ENCODE measurements around the gene MS4A6E.

The MS4A6E gene

DNA sequence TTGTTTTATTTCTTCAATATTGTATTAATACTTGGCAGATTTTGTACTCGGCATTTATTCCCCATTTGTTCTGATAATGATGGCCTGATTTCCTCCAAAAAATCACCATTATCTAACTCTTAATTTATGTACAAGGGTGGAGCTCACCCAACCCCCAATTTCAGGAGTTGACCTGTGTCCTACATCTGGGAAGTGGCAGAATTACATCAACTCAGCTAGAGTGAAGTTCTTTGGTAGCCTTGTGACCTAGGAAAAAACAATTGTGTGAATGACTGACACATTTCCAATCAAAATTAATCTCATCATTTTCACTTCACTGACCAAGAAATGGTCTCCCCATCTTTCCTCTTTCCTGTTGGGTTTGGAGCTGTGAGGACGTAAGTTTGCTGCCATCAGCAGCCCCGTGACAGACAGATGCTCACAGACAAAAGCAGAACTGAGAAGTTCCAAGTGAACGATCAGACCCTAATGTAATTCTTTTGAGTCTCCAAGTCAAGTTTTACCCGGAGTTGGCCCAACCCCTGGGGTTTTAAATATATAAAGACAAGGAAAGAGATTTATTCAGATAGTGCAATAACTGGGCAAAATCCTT lies 16.6 kb upstream of the MS4A6E start:
- TF ChIP-seq CTCF (IDR thresholded peaks at IDR 0.05; ENCODE audit: insufficient read depth, low read length, poor library complexity, severe bottlenecking) = no peak
- H3K4me3 ChIP-seq (replicated peaks; ENCODE audit: low read depth, low read length) = no peak overlapping the region
- H3K36me3 ChIP-seq (ENCODE audit: control insufficient read depth, insufficient read depth, low read length) = no peaks in the 10 kb centered on the region
- H3K27me3 ChIP-seq (replicated peaks; ENCODE audit: control insufficient read depth, insufficient read depth, low read length) = no peaks in the 10 kb centered on the region
- DNase-seq (ENCODE audit: extremely low read depth, insufficient read length) = no peak

- H3K4me3 ChIP-seq (replicated peaks; ENCODE audit: low read depth, low read length) = no peak overlapping the region
- no peaks in the 10 kb centered on the region for H3K27me3 ChIP-seq (replicated peaks; ENCODE audit: control insufficient read depth, insufficient read depth, low read length)
- no peak for TF ChIP-seq CTCF (IDR thresholded peaks at IDR 0.05; ENCODE audit: insufficient read depth, low read length, poor library complexity, severe bottlenecking)
- DNase-seq (ENCODE audit: extremely low read depth, insufficient read length) = no peak
- no peaks in the 10 kb centered on the region for H3K36me3 ChIP-seq (ENCODE audit: control insufficient read depth, insufficient read depth, low read length)
Measured at GRCh38 chr11:60314635-60315321, 12.3 kb upstream of the MS4A6E start.

DNA sequence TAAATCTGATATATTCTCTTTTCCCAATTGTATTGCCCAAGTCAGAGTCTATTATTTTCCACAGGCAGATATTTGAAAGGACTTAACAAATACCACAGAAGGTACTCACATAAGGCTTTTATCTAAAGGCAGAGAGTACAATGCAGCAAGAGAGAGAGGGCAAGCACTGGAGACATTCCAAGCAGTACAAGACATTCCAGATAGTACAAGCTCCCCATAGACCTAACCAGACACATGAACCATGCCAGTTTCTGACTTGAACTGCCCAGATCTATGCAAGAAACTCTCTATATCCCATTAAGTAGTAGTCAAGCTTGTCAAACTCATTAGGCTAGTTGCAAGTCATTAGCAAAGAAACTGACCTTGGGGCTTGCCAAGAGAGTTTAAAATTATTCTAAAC lies 11.2 kb upstream of the MS4A6E start:
- H3K4me3 ChIP-seq (replicated peaks; ENCODE audit: low read depth, low read length) = no peak overlapping the region
- no peak for DNase-seq (ENCODE audit: extremely low read depth, insufficient read length)
- TF ChIP-seq CTCF (IDR thresholded peaks at IDR 0.05; ENCODE audit: insufficient read depth, low read length, poor library complexity, severe bottlenecking) = no peak
- no peaks in the 10 kb centered on the region for H3K27me3 ChIP-seq (replicated peaks; ENCODE audit: control insufficient read depth, insufficient read depth, low read length)
- H3K36me3 ChIP-seq (ENCODE audit: control insufficient read depth, insufficient read depth, low read length) = no peaks in the 10 kb centered on the region

GRCh38 chr11:60316317-60316716 lies 10.7 kb upstream of the MS4A6E start:
- TF ChIP-seq CTCF (IDR thresholded peaks at IDR 0.05; ENCODE audit: insufficient read depth, low read length, poor library complexity, severe bottlenecking) = no peak
- Histone ChIP-seq H3K27me3 (replicated peaks; ENCODE audit: control insufficient read depth, insufficient read depth, low read length) (no peaks in the 10 kb centered on the region), H3K4me3 (replicated peaks; ENCODE audit: low read depth, low read length) (no peak overlapping the region), H3K36me3 (ENCODE audit: control insufficient read depth, insufficient read depth, low read length) (no peaks in the 10 kb centered on the region)
- DNase-seq (ENCODE audit: extremely low read depth, insufficient read length) = no peak

- TF ChIP-seq CTCF (IDR thresholded peaks at IDR 0.05; ENCODE audit: insufficient read depth, low read length, poor library complexity, severe bottlenecking) = no peak
- no peak overlapping the region for H3K4me3 ChIP-seq (replicated peaks; ENCODE audit: low read depth, low read length)
- DNase-seq (ENCODE audit: extremely low read depth, insufficient read length) = no peak
- H3K27me3 ChIP-seq (replicated peaks; ENCODE audit: control insufficient read depth, insufficient read depth, low read length) = no peaks in the 10 kb centered on the region
- no peaks in the 10 kb centered on the region for H3K36me3 ChIP-seq (ENCODE audit: control insufficient read depth, insufficient read depth, low read length)
Measured at GRCh38 chr11:60318726-60319125, 8.3 kb upstream of the MS4A6E start.

Data from GM06990 (cell line).